GM18873 (cell line): ENCODE results near the gene SPG21.

Experiments used
- ATAC-seq: cut with Tn5 transposase; IDR thresholded peaks from one replicate; pipeline ENCODE4 v1.9.1; 2021; ENCODE audit warnings: mild to moderate bottlenecking, moderate library complexity, moderate number of reproducible peaks; ENCODE audit not compliant: unreplicated experiment, low FRiP score

SPG21 gene

GRCh38 chr15:64997066-64997465 is 7.4 kb upstream of the SPG21 start:
- no peak for ATAC-seq

- ATAC-seq: no peak
Observed at GRCh38 chr15:64993290-64993689, 3.6 kb upstream of the SPG21 start.

- no peak for ATAC-seq
Observed at GRCh38 chr15:64991536-64992135, 1.9 kb upstream of the SPG21 start.

GRCh38 chr15:64990168-64990470 is 405 bp upstream of the SPG21 start:
- no peak for ATAC-seq

- no peak for ATAC-seq
Observed at GRCh38 chr15:64987136-64987535, 2.6 kb downstream of the SPG21 start.

- no peak for ATAC-seq
Observed at GRCh38 chr15:64985366-64986033, 4.2 kb downstream of the SPG21 start.

- no peak for ATAC-seq
Observed at GRCh38 chr15:64982472-64982871, 7.2 kb downstream of the SPG21 start.

- ATAC-seq: no peak
Observed at GRCh38 chr15:64981812-64982431, 7.8 kb downstream of the SPG21 start.

- no peak for ATAC-seq
Observed at GRCh38 chr15:64979252-64979710, 10.4 kb downstream of the SPG21 start.

- no peak for ATAC-seq
Observed at GRCh38 chr15:64975390-64975789, 14.3 kb downstream of the SPG21 start.

GRCh38 chr15:64970698-64971097 is 19.0 kb downstream of the SPG21 start:
- ATAC-seq: no peak

- ATAC-seq: no peak
Observed at GRCh38 chr15:64969401-64969800, 20.3 kb downstream of the SPG21 start.

- ATAC-seq: no peak
Observed at GRCh38 chr15:64961013-64961412, 28.7 kb downstream of the SPG21 start.

GRCh38 chr15:64960153-64960552 is 29.6 kb downstream of the SPG21 start:
- no peak for ATAC-seq

- no peak for ATAC-seq
Observed at GRCh38 chr15:64959128-64959527, 30.6 kb downstream of the SPG21 start.

GRCh38 chr15:64954395-64954794 is 35.3 kb downstream of the SPG21 start:
- no peak for ATAC-seq

- no peak for ATAC-seq
Observed at GRCh38 chr15:64951777-64952418, 37.8 kb downstream of the SPG21 start.

GRCh38 chr15:64950888-64951287 is 38.8 kb downstream of the SPG21 start:
- ATAC-seq: no peak

- ATAC-seq: no peak
Observed at GRCh38 chr15:64949383-64950186, 40.1 kb downstream of the SPG21 start.

GRCh38 chr15:64948916-64949315 is 40.8 kb downstream of the SPG21 start:
- no peak for ATAC-seq

- no peak for ATAC-seq
Observed at GRCh38 chr15:64947211-64947610, 42.5 kb downstream of the SPG21 start.
